Activated CD4-positive, alpha-beta memory T cell treated with anti-CD3 and anti-CD28 coated beads, Interleukin-2, amount 10 ng/mL, durations not matched to agents 7 days and 5 days (primary cell): ENCODE measurements around the gene UTP14C. TPM values are rescaled to one million over a fixed set of nuclear protein-coding genes. Genes with fewer than 3 reads are reported as not detected.

Experiments
- CTCF ChIA-PET: fragments of 350-600 bp; sonication (Branson Sonifier 250); formaldehyde crosslinking; loops from one replicate; lab custom pipeline; 2021; ENCODE audit warnings: antibody characterized with exemption, inconsistent platforms; lab: Charles Lee
- POLR2A ChIA-PET: fragments of 350-600 bp; sonication (Branson Sonifier 250); formaldehyde crosslinking; loops from one replicate; lab custom pipeline; 2021; ENCODE audit warnings: antibody characterized with exemption; lab: Charles Lee
- DNase-seq: peaks from one replicate; pipeline ENCODE4 v3.0.0-alpha.2; 2020
- H3K27ac Mint-ChIP-seq: one replicate; pipeline ENCODE4 v1.8.0; 2021; ENCODE audit warnings: mild to moderate bottlenecking, mixed read lengths
- H3K27me3 Mint-ChIP-seq: one replicate; pipeline ENCODE4 v1.8.0; 2021; ENCODE audit warnings: mixed read lengths
- H3K36me3 Mint-ChIP-seq: one replicate; pipeline ENCODE4 v1.8.0; 2021; ENCODE audit warnings: low read depth, mixed read lengths
- H3K4me1 Mint-ChIP-seq: one replicate; pipeline ENCODE4 v1.8.0; 2021; ENCODE audit warnings: mixed read lengths
- H3K4me3 Mint-ChIP-seq: one replicate; pipeline ENCODE4 v1.8.0; 2021; ENCODE audit warnings: mild to moderate bottlenecking, mixed read lengths
- H3K9me3 Mint-ChIP-seq: one replicate; pipeline ENCODE4 v1.8.0; 2021; ENCODE audit warnings: mixed read lengths
- total RNA-seq, 2 experiments: library from RNA; stranded (reverse); gene quantifications; one replicate each; pipeline ENCODE4 v1.2.3, GENCODE V29; 2021

The UTP14C gene
- total RNA-seq, 2 experiments from 2014 or later = 9.4 to 10.0 TPM

DNA sequence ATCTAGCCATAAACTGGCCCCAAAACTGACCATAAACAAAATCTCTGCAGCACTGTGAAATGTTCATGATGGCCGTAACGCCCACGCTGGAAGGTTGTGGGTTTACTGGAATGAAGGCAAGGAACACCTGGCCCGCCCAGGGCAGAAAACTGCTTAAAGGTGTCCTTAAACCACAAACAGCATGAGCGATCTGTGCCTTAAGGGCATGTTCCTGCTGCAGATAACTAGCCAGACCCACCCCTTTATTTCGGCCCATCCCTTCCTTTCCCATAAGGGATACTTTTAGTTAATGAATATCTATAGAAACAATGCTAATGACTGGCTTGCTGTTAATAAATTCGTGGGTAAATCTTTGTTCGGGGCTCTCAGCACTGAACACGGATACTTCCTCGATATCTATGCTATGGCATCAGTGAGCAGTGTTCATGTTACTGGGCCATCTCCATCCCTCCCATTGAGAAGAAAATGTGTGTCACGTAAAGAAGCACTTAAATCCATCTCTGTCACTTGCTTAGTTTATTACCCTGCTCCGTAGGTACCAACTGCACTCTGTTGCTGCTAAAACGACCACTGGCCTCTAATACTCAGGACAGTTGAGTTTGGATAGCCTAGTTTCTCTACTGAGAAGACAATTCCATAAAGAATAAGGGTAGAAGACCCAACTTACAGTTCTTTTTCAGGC, 18.5 kb upstream of the UTP14C start:
- peaks cover 37% of the 10 kb centered on the region for H3K27me3 Mint-ChIP-seq
- no peaks in the 10 kb centered on the region for H3K9me3 Mint-ChIP-seq
- no peak overlapping the region for H3K4me3 Mint-ChIP-seq
- ChIA-PET CTCF (no interaction called here), POLR2A (no interaction called here)
- no peak overlapping the region for H3K27ac Mint-ChIP-seq
- peaks cover 3% of the 10 kb centered on the region for H3K4me1 Mint-ChIP-seq
- no peak for DNase-seq
- no peaks in the 10 kb centered on the region for H3K36me3 Mint-ChIP-seq

DNA sequence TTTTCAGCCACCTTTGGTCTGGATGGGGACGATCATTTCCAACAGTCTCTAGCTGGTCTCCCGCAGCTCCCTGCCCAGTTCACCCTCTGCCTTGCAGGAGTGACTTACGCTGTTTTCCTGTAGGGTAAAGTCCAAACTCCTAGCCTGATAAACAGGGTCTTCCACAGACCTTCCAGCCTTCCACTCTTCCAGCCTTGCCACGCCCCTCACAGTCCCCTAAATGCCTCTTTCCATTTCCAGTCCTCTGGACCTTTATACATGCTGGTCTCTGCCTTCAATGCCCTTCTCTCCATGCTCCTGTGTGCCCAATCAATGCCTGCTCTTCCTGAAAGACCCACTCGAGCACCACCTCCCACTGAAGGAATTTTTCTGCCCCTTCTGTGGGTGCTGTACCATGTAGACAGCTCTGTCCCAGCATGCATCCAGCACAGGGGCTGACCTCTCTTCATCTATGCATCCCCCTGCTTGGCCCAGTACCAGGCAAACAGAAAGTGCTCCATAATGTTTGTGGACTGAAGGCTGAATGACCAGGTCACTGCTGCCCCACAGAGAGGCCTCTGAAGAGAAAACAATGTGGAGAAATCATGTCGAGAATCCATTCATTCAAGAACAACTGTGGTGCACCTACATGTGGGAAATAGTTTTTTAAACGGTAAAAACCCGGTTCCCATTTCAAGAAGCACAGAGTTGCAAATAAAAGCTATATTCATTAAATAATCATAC, 17.8 kb upstream of the UTP14C start:
- no peak for DNase-seq
- ChIA-PET CTCF (no interaction called here), POLR2A (no interaction called here)
- H3K36me3 Mint-ChIP-seq = no peaks in the 10 kb centered on the region
- H3K4me1 Mint-ChIP-seq = peaks cover 6% of the 10 kb centered on the region
- H3K4me3 Mint-ChIP-seq = no peak overlapping the region
- no peaks in the 10 kb centered on the region for H3K9me3 Mint-ChIP-seq
- H3K27ac Mint-ChIP-seq = no peak overlapping the region
- H3K27me3 Mint-ChIP-seq = peaks cover 41% of the 10 kb centered on the region

DNA sequence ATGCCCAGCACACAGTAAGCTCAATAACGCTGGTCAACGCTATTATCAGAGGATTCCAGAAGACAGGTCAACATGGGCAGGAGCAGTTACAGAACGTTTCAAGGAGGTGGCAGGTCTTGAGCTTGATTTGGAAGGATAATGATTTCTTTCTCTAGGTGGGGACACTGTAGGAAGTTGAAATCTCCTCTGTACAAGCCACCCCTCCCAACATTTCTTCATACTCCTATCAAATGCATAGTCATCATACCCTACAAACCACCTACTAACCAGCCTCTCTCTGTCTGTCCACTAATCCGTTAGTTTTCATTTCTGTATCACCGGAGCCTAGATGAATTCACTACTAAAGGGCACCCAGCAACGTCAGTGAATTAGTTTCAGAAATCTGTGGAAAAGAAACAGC, 14.5 kb upstream of the UTP14C start:
- DNase-seq = no peak
- Mint-ChIP-seq H3K4me1 (peaks cover 15% of the 10 kb centered on the region), H3K27ac (no peak overlapping the region), H3K4me3 (peak overlapping the region; percentile 1), H3K36me3 (peaks cover 4% of the 10 kb centered on the region), H3K27me3 (peaks cover 41% of the 10 kb centered on the region), H3K9me3 (no peaks in the 10 kb centered on the region)
- ChIA-PET POLR2A (no interaction called here), CTCF (interaction anchor here (0.9 kb wide), 1 partner anchor 9 kb away, joined by 3 read pairs; no protein-coding TSS in a partner anchor)

DNA sequence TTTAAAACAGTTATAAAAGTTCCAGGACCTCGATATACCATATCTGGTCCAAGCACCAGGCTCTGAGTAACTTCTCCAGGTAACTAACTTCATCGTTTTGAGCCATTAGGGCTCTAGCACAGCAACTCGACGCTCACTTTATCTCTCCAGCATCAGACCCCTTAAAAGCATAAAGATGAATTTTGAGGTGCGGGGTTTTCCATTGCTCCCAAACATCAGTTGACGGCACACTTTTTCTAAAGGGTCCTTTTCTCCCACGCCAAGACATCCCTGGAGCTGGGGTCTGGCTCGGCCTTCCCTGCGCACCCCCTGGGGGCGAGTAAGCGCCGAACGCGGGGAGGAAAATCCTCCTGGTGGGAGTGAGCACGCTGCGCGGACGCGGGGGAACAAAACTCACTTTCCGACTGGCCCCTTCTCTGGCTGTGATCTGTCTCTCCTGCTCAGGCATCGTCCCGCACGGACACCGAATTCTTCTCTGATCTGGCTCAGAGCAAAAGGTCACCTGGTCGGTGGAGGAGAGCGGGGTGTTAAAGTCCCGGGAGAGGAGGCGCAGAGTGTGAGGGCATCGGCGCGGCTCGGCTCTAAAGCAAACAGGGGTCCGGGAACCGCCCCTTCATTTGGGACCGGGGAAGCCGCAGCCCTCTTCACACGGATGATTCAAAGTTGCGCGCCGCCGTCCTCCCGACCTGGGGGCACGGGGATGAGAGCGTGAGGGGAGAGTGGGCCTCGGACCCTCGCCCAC, 13.4 kb upstream of the UTP14C start, which contains the start of gene ATP7B:
Gene ATP7B, minus strand, starts transcription at position 561 of the 742 bp plus-strand sequence. Its CDS starts 113 bp downstream, at position 448.
- CTCF ChIA-PET = no interaction called here
- peak within 1 kb of the TSS; percentile 98 for H3K4me3 Mint-ChIP-seq
- DNase-seq = peak; percentile 23

DNA sequence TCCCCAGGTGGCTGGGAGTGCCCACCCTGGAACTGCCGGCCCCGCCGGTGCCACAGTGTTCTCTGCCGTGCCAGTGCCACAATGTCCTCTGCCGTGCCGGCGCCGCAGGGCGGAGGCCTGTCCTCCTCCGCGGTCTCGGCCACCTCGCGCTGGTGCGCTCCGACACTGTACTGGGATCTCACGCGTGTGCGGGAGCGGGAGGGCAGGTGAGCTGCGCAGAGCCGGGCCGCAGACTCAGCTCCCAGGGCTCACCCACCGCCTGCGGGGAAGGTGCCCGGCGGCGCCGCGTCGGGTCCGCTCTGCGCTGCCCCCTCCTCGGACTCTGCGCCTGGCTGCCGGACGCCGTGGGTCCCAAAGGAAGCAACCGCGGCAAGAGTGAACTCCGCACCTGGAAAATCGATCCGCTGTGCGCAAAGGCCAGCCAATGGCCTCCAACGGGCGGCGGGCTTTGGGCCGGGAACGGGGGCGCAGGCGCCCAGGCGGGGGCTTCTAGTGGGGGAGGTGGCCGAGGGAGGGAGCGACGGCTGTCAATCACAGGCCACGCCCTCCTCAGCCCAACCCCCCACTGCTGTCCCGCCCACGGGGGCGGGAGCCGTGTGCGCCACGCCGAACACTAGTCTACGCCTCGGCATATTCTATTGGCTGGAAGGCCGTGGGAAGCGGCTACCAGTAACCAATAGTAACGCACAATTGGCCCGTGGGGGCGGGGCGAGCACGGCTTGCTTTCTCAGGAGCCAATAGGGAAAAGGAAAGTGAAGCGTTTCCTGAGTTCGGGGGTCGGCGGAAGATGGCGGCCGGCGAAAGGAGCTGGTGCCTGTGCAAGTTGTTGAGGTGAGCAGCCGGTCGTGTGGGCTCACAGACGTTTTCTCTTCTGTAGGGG, 12.6 kb upstream of the UTP14C start, which contains the start of gene ALG11:
Gene ALG11, plus strand, starts transcription at position 767 of the 880 bp plus-strand sequence. Its CDS starts 21 bp downstream, at position 788.
- peak within 1 kb of the TSS; percentile 98 for H3K4me3 Mint-ChIP-seq
- H3K4me1 Mint-ChIP-seq = peaks cover 15% of the 10 kb centered on the region
- H3K27me3 Mint-ChIP-seq = peaks cover 32% of the 10 kb centered on the region
- ChIA-PET POLR2A (interaction anchor here (0.7 to 2.7 kb wide), 13 partner anchors 10 to 641 kb away, joined by 3 to 8 read pairs (median 4); partner anchors contain the start of genes NEK3 and SUGT1), CTCF (interaction anchor here (1.3 to 2.0 kb wide), 5 partner anchors 9 to 116 kb away, joined by 3 to 6 read pairs (median 4); no protein-coding TSS in a partner anchor)
- no peaks in the 10 kb centered on the region for H3K9me3 Mint-ChIP-seq
- peaks cover 19% of the 10 kb centered on the region for H3K36me3 Mint-ChIP-seq
- peak within 1 kb of the TSS; percentile 78 for H3K27ac Mint-ChIP-seq
- DNase-seq = peak; percentile 100

More for the DNA sequence above, 13.4 kb upstream of the UTP14C start, which contains the start of gene ATP7B:
- peak within 1 kb of the TSS; percentile 78 for H3K27ac Mint-ChIP-seq
- no peaks in the 10 kb centered on the region for H3K9me3 Mint-ChIP-seq
- POLR2A ChIA-PET = interaction anchor here (1.9 to 2.7 kb wide), 4 partner anchors 10 to 198 kb away, joined by 4 to 8 read pairs (median 6); no protein-coding TSS in a partner anchor
- peaks cover 12% of the 10 kb centered on the region for H3K36me3 Mint-ChIP-seq
- H3K27me3 Mint-ChIP-seq = peaks cover 40% of the 10 kb centered on the region
- H3K4me1 Mint-ChIP-seq = peaks cover 15% of the 10 kb centered on the region

DNA sequence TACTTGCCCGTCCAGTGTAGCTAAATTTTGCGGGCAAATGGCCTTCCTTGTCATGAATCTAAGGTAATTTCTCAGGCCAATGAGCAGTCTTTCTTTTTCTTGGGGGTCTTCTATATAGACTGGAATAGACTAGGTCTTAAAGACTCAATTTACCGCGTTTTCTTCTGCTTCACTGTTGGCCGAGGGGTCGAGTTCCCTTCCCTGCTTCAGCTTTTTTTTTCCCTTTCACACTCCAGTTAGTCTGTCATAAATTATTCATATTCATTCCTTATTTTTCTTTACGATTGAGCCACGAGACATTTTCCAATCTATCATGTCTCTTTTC, 12.0 kb upstream of the UTP14C start:
- Mint-ChIP-seq H3K4me1 (peaks cover 15% of the 10 kb centered on the region), H3K27ac (peak overlapping the region; percentile 78), H3K27me3 (peaks cover 29% of the 10 kb centered on the region), H3K4me3 (peak overlapping the region; percentile 98), H3K9me3 (no peaks in the 10 kb centered on the region), H3K36me3 (peaks cover 19% of the 10 kb centered on the region)
- DNase-seq = no peak
- CTCF ChIA-PET = interaction anchor here (1.3 to 2.0 kb wide), 5 partner anchors 10 to 117 kb away, joined by 3 to 6 read pairs (median 4); no protein-coding TSS in a partner anchor
- POLR2A ChIA-PET = interaction anchor here (0.7 to 2.7 kb wide), 13 partner anchors 10 to 640 kb away, joined by 3 to 8 read pairs (median 4); partner anchors contain the start of genes NEK3 and SUGT1

DNA sequence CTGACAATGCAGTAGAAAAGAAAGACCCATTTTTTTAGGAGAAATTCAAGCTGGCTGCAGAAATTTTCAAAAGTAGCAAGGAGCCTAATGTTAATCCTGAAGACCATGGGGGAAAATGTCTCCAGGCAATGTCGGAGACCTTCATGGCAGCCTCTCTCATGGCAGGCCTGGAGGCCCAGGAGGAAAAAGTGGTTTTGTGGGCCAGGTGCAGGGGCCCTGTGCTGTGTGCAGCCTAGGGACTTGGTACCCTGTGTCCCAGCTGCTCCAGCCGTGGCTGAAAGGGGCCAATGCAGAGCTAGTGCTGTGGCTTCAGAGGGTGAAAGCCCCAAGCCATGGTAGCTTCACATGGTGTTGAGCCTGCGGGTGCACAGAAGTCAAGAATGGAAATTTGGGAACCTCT, 8.2 kb upstream of the UTP14C start:
- Mint-ChIP-seq H3K9me3 (no peaks in the 10 kb centered on the region), H3K36me3 (peaks cover 42% of the 10 kb centered on the region), H3K27ac (no peak overlapping the region), H3K4me1 (peaks cover 10% of the 10 kb centered on the region), H3K4me3 (no peak overlapping the region), H3K27me3 (no peaks in the 10 kb centered on the region)
- CTCF ChIA-PET = no interaction called here
- POLR2A ChIA-PET = no interaction called here
- no peak for DNase-seq

DNA sequence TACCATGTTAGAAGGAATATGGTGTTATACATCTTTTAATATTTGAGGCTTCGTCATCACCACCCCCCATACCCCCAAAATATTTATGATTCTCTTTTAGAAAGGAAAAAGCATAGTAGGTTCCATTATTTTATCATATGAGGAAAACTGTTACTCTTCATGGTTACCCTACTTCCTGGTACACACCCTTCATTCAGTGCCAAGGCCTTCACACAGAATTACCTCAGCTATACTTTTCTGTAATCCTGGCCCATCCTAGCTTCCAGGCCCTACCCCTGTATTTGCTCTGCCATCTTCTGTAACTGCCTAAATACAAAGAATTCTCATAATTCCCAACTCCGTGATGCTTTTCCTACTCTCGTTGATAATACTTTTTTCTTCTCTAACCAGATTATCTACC, 4.3 kb upstream of the UTP14C start:
- peaks cover 57% of the 10 kb centered on the region for H3K36me3 Mint-ChIP-seq
- H3K4me3 Mint-ChIP-seq = no peak overlapping the region
- no peaks in the 10 kb centered on the region for H3K27me3 Mint-ChIP-seq
- POLR2A ChIA-PET = no interaction called here
- H3K9me3 Mint-ChIP-seq = no peaks in the 10 kb centered on the region
- H3K27ac Mint-ChIP-seq = no peak overlapping the region
- CTCF ChIA-PET = no interaction called here
- DNase-seq = no peak
- peaks cover 2% of the 10 kb centered on the region for H3K4me1 Mint-ChIP-seq

DNA sequence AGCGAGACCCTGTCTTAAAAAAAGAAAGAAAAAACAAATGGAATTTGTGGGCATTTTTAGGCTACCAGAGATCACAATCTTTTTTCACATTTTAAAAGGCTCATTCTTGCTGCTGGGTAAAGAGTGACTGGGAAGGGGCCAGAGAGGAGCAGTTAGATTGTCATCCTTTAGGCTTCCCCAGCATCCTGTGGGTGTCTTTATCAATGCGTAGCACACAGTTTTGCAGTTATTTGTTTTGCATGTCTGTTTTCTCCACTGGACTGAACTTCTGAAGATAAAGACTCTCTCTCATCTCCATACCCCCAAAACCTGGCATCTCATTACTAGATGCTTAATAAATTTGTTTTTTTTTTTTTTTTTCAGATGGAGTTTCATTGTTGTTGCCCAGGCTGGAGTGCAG, 2.1 kb upstream of the UTP14C start:
- Mint-ChIP-seq H3K27me3 (no peaks in the 10 kb centered on the region), H3K4me3 (no peak overlapping the region), H3K36me3 (peaks cover 63% of the 10 kb centered on the region), H3K27ac (no peak overlapping the region), H3K4me1 (peaks cover 3% of the 10 kb centered on the region), H3K9me3 (no peaks in the 10 kb centered on the region)
- POLR2A ChIA-PET = interaction anchor here (1.1 kb wide), 1 partner anchor 10 kb away, joined by 4 read pairs; the partner anchor contains the start of gene ALG11
- no peak for DNase-seq
- CTCF ChIA-PET = interaction anchor here (0.7 to 1.1 kb wide), 2 partner anchors 105 to 415 kb away, joined by 3 to 4 read pairs; no protein-coding TSS in a partner anchor

DNA sequence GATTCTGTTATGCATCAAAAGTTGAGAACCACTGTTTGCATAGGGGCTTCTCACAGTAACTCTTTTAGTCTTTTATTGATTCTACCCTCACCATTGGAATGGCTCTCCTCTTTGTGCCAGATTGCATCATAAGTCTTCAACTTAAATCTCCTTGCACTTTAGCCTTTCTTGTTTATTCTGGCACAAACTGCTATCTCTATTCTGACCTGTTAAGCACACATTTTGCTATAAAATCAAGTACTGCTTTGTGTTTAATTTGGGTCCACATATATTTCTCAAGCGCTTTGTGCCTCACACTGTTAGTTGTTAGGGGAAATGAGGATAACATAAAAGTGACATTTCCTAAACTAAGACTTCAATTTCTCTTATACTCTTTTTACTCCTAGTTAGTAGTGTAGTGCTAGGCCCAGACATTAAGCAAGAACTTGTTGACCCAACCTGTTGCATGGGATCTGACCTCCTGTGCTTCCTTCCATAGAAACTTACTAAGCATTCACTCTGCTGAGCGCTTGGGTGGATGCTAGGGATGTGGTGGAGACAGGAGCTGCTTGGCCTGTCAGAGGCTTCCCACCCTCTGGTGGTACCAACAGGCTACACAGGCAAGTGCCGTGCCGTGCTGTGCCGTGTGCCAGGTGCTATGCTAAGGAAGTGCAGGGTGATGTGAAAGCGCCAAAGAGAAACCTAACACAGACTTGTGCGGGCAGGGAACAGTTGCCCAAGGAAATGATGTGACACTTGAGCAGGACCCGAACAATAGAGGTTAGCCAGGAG, 1.2 kb downstream of the UTP14C start:
- ChIA-PET CTCF (interaction anchor here (0.6 kb wide), 1 partner anchor 1243 kb away, joined by 4 read pairs; no protein-coding TSS in a partner anchor), POLR2A (no interaction called here)
- Mint-ChIP-seq H3K36me3 (peaks cover 72% of the 10 kb centered on the region), H3K9me3 (no peaks in the 10 kb centered on the region), H3K4me3 (no peak overlapping the region), H3K27me3 (no peaks in the 10 kb centered on the region), H3K27ac (no peak overlapping the region), H3K4me1 (peaks cover 2% of the 10 kb centered on the region)
- no peak for DNase-seq

DNA sequence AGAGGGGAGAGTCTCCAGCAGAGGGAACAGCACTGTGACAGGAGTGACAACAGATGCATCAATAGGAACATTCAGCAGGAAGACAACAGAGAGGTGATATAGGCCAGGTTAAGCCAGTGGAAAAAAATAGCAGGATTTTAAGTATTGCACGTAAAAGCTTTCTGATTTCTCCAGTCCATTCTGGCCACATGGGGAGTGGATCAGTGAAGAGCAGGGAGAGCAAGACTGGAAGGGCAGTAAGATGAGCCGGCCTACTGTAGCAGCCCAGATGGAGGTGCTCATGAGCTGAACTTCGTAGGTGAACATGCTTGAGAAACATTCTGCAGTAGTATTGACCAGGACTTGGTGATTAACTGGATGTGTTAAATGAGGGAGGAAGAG, 1.7 kb downstream of the UTP14C start:
- Mint-ChIP-seq H3K4me3 (no peak overlapping the region), H3K27me3 (no peaks in the 10 kb centered on the region), H3K9me3 (no peaks in the 10 kb centered on the region), H3K27ac (no peak overlapping the region), H3K36me3 (peaks cover 66% of the 10 kb centered on the region), H3K4me1 (peaks cover 2% of the 10 kb centered on the region)
- DNase-seq = no peak
- CTCF ChIA-PET = interaction anchor here (0.6 kb wide), 1 partner anchor 1243 kb away, joined by 4 read pairs; no protein-coding TSS in a partner anchor
- POLR2A ChIA-PET = no interaction called here
